AG04449 (cell line): ENCODE results near the gene CCDC33.

ENCODE experiments used
- CTCF ChIA-PET: fragments of 350-600 bp; formaldehyde crosslinking; extraction: SDS; loops from one replicate; lab custom pipeline; 2021; ENCODE audit warnings: antibody characterized with exemption; lab: Yijun Ruan, JAX
- POLR2A ChIA-PET: fragments of 400-600, 350-600 bp; formaldehyde crosslinking; extraction: SDS; loops from one replicate; lab custom pipeline; 2020; ENCODE audit warnings: antibody characterized with exemption, inconsistent platforms; lab: Yijun Ruan, JAX
- DNase-seq: peaks from one replicate; pipeline ENCODE4 v3.0.0-alpha.2; 2010; ENCODE audit warnings: low read depth, low spot score
- H3K4me3 ChIP-seq: 2 replicates; pipeline ENCODE4 v1.5.1; 2011; ENCODE audit warnings: low read depth, mild to moderate bottlenecking, control low read depth, low read length
- TF ChIP-seq, protein P1 (sequence below): IDR thresholded peaks from one replicate; pipeline ENCODE4 v1.5.1; 2011; ENCODE audit warnings: mild to moderate bottlenecking, moderate library complexity, low read length, control low read depth, inconsistent platforms; ENCODE audit not compliant: insufficient read depth; ENCODE audit errors: missing control alignments

Gene CCDC33

GRCh38 chr15:74200871-74201419 lies 35.2 kb upstream of the CCDC33 start:
- POLR2A ChIA-PET, result interaction anchor here (0.8 to 1.2 kb wide), 3 partner anchors 13 to 24 kb away, joined by 3 read pairs; no protein-coding TSS in a partner anchor
- H3K4me3 ChIP-seq, result no peak overlapping the region
- TF ChIP-seq, protein P1, sequence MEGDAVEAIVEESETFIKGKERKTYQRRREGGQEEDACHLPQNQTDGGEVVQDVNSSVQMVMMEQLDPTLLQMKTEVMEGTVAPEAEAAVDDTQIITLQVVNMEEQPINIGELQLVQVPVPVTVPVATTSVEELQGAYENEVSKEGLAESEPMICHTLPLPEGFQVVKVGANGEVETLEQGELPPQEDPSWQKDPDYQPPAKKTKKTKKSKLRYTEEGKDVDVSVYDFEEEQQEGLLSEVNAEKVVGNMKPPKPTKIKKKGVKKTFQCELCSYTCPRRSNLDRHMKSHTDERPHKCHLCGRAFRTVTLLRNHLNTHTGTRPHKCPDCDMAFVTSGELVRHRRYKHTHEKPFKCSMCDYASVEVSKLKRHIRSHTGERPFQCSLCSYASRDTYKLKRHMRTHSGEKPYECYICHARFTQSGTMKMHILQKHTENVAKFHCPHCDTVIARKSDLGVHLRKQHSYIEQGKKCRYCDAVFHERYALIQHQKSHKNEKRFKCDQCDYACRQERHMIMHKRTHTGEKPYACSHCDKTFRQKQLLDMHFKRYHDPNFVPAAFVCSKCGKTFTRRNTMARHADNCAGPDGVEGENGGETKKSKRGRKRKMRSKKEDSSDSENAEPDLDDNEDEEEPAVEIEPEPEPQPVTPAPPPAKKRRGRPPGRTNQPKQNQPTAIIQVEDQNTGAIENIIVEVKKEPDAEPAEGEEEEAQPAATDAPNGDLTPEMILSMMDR, result no peak
- no peak for DNase-seq
- CTCF ChIA-PET, result interaction anchor here (0.7 to 2.0 kb wide), 4 partner anchors 10 to 121 kb away, joined by 3 to 5 read pairs (median 3); no protein-coding TSS in a partner anchor

DNA sequence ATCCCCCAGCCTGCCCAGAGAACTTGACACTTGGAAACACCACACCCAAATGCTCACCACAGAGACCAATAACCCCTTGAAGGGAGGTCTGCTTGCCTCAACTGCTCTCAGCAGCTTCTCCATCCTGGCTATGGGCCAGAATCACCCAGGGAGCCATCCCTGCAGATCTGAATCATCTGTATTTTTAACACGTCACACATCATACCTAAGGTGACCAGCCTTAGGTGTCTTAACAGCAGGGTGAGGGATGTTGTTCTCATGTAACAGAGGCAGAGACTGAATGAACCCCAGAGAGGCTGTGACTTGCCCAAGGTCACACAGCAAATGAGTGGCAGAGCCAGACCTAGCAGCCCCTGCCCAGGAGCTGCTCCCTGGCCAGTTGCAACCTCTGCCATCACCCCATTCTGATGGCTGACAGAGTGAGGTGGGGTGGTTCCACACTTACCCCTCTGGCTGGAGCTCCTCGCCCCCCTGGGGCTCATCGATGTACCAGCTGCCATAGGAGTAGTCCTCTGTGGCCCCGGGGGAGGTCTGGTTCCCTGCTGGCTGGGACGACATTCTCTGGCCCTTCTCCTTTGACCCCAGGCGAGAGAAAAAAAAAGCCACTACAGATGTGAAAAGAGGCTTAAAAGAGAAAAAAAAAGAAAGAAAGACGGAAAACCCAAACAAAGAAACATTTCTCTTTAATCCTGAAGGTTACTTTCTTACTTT lies 34.3 kb upstream of the CCDC33 start:
- no peak for DNase-seq
- POLR2A ChIA-PET, result no interaction called here
- no peak overlapping the region for H3K4me3 ChIP-seq
- TF ChIP-seq, protein P1, result no peak
- CTCF ChIA-PET, result interaction anchor here (0.7 to 2.0 kb wide), 4 partner anchors 11 to 119 kb away, joined by 3 to 5 read pairs (median 3); no protein-coding TSS in a partner anchor

DNA sequence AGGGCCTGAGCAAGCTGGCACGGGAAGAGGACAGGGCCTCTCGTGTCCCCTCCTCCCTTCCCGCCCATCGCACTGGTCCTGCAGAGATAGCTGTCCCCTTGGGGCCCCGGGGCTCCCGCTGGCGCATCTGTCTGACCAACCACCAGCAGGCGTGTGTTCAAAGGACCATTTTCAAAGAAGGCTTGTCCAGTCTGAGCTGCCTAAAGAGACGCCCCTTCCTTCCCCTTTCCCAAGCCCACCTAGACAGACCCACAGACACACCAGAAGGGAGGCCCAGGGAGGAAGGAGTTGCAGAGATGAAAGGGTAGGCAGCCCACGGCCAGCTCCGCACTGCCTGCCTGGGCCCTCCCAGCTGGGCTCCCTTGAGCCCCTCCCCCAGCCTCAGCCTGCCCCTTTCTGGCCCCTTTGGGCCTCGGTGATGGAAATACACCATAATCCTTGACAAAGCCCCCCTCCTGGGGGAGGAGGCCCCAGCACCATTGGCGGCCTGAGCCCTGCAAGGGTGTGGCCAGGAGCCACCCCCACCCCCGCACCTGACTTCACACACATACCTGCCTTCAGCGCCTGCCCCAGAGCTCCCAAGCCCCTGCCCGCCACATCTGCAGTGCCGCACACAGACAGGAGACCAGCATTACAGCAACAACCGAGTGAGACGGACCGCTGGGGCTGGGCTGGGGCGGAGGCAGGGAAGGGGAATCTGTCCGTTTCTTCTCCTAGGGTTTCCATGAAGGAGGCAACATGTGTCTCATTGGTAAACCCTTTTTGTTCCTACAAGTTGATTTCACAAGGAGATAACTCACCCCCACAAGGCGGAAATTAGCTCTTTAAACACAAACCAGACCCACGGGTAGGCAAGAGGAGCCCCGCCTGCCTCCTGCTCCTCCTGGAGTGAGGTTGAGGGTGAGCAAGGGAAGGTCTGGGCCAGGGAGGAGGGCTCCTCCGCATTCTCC lies 33.4 kb upstream of the CCDC33 start, which contains the start of gene STRA6:
STRA6 (minus strand) TSS at position 336 of the 950 bp plus-strand sequence. CDS start 520 bp downstream, outside the sequence.
- TF ChIP-seq, protein P1, result no peak
- DNase-seq, result no peak
- H3K4me3 ChIP-seq, result no peak within 1 kb of the TSS

DNA sequence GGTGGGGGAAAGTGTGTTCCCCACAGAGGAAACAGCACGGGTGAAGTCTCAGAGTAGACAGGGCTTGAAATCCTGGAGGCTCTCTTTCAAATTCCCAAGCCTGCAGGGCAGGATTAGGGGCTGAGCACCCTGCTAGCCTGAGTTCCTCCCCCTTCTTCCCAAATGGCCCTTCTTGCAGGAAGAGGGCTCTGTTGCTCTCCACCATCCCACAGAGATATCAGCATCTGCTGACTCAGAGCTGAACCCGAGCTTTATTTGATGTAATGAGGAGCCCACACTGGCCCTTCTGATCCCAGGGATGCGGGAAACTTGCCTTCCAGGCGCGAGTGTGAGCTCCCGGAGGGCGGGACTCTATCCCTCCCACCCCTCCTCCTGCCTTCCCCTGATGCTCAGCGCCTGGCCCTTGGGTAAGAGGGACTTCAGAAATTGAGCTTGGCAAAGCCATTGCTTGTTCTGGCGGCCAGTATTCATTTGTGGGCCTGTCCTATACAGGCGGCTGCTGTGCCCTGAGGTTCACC lies 32.2 kb upstream of the CCDC33 start:
- ChIA-PET POLR2A (no interaction called here), CTCF (no interaction called here)
- H3K4me3 ChIP-seq, result no peak overlapping the region
- no peak for DNase-seq
- TF ChIP-seq, protein P1, result no peak

More for the DNA sequence above, 33.4 kb upstream of the CCDC33 start, which contains the start of gene STRA6:
- ChIA-PET POLR2A (no interaction called here), CTCF (interaction anchor here (0.7 to 1.6 kb wide), 5 partner anchors 13 to 120 kb away, joined by 3 to 4 read pairs (median 3); no protein-coding TSS in a partner anchor)

DNA sequence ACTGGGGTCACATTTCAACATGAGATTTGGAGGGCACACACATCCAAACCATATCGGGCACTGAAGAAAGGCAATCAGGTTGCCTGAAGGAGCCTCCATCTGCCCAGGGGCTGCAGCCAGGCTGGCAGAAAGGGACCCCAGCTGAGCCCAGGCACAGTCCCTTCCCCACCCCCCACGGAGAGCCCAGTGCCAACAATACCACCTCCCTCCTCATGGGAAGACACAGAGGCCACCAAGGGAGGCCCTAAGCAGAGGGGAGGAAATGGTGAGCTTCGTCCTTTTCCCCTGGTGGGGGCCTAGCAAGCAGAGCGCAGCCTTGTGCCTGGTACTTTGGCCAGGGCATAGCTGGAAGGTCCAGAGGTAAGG lies 30.6 kb upstream of the CCDC33 start:
- POLR2A ChIA-PET, result interaction anchor here (0.6 kb wide), 1 partner anchor 574 kb away, joined by 3 read pairs; no protein-coding TSS in a partner anchor
- CTCF ChIA-PET, result interaction anchor here (0.8 kb wide), 1 partner anchor 11 kb away, joined by 3 read pairs; no protein-coding TSS in a partner anchor

More for the DNA sequence above, 30.6 kb upstream of the CCDC33 start:
- no peak overlapping the region for H3K4me3 ChIP-seq
- no peak for DNase-seq
- TF ChIP-seq, protein P1, result no peak
